GM19452 (cell line): ENCODE data around the gene KCTD21.
"Not testable (repeated sequence)": the region's sequence is repeated elsewhere in the genome, so short reads cannot be mapped to it uniquely, and the experiment has no call there.

Experiments used
- ATAC-seq: cut with Tn5 transposase; IDR thresholded peaks from one replicate; pipeline ENCODE4 v1.9.1; 2021; ENCODE audit not compliant: unreplicated experiment

Gene KCTD21, protein sequence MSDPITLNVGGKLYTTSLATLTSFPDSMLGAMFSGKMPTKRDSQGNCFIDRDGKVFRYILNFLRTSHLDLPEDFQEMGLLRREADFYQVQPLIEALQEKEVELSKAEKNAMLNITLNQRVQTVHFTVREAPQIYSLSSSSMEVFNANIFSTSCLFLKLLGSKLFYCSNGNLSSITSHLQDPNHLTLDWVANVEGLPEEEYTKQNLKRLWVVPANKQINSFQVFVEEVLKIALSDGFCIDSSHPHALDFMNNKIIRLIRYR

DNA sequence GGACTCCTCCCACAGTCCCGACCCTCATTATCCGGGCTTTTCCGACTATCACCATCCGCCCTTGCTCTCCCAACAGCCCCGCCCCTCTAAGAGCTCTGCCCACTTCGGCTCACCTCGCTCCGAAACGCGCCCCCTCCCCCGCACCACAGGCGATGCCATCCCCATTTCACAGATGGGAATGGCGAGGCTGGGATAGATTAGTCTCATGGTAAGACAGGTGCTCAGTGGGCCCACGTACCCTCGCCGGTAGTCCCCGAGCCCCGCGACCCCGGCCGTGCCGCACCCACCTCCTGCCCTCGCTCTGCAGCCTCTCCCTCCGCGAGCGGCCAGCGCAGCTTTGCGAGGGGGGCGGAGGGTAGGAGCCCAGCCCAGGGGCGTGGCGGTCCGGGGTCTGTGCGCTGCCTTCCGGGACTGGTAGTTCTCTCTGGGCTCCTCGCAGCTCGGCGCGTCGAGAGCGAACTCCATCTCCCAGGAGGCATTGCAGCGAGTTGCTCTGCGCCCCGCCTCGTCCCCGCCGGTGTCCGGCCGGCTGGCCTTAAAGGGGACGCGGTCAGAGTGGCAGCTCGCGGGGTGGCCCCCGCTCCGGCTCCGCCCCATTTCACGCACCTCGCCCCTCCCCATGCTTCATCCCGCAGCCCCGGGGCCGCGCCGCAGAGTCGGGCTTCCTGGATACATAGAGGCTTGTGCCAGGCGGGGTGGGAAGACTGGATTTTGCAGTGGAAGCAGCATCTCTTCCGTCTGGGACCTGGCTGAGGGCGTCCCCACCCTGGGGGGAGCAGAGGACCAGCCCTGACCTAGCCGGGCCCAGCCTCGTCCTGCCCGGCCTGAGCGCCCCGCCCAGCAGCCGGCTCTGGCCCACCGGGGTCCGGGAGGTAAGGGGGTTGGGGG, at the start of gene KCTD21, which contains the start of gene USP35:
KCTD21 (minus strand) TSS at position 341 of the 888 bp plus-strand sequence. CDS start 14,072 bp downstream, outside the sequence.
USP35 (plus strand) TSS at position 634 of the 888 bp plus-strand sequence. CDS start 7,327 bp downstream, outside the sequence.
- ATAC-seq, result peak; percentile 94

DNA sequence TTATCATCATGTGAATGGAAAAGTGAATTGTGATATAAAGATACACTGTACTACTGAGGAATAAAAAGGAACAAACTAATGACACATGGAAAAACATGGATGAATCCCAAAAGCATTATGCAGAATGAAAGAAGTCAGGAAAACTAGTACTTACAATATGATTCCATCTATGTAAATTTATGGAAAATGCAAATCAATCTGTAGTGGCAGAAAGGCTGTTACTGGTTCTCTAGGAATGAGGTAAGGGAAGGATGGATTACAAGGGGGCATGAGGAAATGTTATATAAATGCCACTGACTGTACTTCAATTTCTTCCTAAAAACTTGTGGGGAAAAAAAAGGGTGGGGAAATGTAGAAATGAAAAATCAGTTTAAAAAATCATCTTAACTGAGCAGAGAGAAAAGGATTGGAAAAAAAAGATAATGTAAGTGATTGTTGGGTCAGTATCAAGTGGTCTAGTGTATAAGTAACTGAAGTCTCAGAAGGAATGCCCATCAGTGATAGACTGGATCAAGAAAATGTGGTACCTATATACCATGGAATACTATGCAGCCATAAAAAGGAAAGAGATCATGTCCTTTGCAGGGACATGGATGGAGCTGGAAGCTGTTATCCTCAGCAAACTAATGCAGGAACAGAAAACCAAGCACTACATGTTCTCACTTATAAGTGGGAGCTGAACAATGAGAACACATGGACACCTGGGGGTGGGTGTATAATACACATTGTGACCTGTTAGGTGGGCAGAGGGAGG, 49.0 kb upstream of the KCTD21 start:
- no peak for ATAC-seq

DNA sequence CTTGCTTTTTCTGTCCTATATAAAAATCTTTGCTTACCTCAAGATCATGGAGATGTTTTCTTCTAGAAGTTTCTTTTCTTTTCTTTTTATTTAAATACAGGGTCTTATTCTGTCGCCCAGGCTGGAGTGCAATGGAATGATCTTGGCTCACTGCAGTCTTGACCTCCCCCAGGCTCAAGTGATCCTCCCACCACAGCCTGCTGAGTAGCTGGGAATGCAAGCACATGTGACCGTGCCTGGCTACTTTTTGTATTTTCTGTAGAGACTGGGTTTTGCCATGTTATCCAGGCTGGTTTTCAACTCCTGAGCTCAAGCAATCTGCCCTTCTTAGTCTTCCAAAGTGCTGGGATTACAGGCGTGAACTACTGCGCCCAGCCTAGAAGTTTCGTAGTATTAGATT, 45.6 kb upstream of the KCTD21 start:
- ATAC-seq, result no peak

DNA sequence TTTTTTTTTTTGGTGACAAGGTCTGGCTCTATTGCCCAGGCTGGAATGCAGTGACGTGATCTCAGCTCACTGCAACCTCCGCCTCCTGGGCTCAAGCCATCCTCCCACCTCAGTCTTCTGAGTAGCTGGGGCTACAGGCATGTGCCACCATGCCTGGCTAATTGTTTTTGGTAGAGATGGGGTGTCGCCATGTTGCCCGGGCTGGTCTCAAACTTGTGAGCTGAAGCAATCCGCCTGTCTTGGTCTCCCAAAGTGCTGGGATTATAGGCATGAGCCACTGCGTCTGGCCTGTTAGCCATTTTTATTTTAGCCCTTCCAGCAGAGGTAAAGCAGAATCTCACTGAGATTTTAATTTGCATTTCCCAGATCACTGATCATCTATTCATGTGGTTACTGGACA, 44.6 kb upstream of the KCTD21 start:
- not testable (repeated sequence) for ATAC-seq

DNA sequence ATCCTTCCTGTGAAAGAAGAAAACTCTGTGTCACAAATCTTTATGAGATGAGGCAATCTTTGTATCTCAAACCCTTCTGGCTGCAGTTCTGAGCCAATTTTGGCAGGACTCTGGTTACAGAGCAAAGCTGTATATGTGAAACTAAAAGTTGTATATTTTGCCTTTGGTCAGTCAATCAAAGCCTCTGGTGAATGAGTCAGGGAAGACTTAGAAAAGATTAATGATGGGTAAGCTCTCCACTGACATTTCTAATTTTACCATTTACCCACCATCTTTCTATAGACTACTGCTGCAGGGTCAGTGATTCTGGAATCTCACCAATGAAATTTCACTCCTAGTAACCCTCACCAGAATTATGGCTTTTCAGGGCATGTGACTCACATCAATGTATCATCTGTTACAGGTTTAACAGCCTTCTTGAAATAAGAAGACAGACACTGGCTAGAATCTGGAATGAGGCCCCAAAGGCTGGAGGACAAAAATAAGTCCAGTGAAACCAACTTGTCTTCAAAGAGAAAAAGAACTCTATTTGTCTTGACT, 43.6 kb upstream of the KCTD21 start:
- no peak for ATAC-seq

DNA sequence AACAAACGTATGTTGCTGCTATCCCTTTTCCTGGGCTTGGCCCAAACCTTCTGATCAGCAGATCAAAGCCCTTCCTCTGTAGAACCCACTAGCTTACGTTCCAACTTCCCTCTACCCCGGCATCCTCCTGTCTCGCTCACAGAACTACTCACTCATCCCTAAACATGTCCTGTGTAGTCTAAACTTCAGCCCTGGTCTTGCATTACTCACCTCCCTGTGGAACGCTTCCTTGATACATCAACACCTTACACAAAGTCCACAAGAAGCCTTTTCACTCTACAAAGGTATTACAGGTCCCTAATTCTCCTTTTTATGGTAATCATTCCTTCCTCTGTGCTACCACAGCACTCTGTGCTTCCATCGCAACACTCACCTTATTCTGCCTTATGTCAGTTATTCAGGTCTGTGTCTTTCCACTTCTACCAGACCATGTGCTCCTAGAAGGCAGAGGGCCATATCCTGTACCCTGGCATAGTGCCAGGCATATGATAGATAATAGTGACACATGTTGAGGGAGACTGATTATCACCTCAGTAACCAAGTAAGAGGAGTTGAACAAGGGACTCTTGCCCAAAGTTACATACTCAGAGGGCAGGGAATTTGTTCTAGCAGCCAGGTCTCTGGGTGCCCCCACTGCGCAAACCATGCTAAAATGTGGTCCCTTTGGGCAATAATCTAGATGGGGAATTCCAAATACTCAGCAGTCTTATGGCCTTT, 41.9 kb upstream of the KCTD21 start:
- no peak for ATAC-seq

DNA sequence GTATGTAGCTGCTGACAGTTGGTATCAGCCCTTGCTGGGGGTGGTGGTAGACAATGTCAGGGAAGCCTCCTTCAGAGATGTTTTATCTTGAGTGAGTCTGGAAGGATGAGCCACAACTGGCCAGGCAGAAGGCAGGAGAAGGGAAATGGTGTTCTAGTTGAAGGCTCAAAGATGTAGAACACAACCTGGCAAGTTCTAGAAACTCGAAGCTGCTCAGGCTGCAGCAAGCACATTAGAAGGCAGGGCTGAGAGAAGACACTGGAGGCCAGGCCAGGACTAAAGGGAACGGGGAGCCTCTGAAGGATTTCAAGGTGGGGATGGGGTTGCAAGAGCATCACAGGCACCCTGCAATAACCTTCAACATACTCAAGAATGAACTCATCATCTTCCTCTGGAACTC, 40.7 kb upstream of the KCTD21 start:
- no peak for ATAC-seq

DNA sequence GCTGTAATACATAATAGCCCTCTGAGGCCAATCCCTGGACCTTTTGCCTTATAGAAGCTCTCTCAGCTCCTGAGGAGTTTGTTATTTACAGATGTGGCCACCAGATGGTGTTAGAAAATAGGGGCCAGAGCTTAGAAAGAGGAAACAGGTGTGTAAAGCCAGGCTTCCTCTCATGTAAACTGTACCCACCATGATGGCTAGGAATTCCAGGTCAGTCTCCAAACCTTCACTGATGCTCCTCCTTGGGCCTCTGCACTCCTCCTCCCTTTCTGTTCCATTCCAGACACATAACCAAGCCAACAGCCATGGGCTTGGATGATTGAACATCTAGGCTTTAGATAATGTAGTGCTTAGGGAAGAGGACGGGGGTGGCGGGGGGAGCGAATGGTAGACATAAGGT, 40.0 kb upstream of the KCTD21 start:
- ATAC-seq, result peak; percentile 51

DNA sequence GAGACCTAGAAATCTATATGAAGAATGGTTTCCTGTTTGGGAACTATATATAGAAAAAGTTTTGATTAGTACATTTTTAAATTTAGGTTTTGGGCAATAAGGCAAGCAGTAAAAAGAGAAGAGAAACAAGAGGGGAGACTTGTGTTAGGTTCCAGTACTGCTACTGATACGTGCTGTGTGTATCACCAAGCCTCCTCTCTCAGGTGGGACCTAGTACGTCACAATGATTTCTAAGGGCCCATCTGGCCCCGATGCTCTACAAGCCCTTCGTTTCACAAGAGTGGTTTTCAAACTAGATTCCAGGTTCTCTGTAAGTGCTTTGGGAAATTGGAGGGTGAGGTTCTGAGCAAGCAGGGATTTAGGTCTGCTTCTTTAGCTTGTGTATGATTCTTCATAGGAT, 39.5 kb upstream of the KCTD21 start:
- ATAC-seq, result no peak

DNA sequence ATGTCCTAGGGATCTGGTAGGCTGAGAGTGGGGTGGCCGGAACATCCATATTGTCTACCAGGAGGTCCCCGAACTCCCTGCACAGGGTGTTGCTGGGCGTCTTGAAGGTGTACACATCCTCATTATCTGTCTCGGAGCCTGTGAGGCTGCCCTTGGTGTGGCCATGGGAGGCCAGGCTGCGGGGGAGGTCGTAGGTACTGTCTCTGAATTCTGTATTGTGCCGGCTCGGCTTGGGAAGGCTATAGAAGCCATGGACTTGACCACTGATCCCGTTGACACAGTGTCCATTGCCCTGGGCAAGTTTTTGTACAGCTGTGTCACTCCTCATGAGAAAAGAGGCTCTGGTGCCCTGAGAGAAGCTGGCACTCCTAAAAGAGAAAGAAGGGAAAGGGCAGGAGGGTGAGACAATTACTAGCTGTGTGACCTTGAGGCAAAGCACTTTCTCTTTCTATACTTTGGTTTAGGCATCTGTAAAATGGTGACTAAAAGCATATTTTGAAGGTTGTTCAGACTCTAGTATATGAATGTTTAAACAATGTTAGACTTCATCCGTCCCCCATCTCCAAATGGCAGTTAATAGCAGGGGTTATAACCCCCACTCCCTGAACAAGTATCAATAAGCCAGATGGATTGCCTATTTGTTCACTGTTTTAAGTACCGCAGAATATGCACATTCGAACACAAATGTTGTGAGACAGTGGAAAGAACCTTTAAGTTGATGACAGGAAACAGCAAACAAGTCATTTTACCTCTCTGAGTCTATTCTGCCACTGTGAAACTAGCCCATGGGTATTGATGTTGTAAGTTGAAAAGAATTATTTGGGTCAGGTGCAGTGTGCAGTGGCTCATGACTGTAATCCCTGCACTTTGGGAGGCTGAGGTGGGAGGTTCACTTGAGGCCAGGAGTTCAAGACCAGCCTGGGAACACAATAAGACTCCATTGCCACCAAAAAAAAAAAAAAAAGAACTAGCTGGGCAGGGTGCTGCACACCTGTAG, 38.6 kb upstream of the KCTD21 start:
- no peak for ATAC-seq

DNA sequence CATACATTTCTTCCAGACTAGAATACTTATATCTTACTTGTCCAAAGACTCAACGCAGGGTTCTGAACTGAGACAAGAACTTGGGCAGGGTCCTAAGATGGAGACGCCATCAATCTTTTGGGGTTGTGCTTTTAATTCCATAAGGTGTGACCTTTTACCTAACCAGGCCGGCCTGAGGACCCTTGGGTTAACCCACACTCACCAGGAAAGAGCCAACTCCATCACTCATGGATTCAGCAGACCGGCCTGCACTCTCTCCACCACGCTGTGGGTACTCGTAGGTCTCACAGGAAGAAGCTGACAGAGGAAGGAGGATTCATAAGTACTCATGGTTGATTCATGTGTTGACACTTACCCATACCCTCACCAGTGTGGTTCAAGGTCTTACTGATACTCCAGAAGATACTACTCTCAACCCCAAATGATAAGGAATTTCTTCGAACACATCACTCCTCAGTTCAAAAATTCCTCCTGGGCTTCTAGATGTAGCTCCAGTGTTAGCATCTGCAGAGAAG, 36.5 kb upstream of the KCTD21 start:
- ATAC-seq, result no peak

DNA sequence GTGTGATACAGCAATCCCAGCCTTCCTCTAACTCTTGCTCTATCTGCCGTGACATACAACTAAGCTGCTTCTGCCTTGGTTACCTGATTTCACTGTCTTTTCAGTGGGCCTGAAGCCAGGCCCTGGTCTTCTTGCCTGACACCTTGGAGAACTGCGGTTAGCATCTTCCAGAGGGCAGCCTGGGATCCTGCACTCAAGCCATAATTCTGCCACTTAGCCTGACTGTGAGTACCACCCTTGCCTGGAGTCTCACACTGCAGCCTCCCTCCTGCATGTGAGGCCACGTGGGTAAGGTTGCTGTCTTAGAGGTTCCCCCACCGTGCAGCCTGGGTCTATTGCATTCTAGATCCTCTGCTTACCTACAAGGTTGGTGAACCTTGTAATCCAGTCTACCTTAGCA, 36.1 kb upstream of the KCTD21 start:
- no peak for ATAC-seq

DNA sequence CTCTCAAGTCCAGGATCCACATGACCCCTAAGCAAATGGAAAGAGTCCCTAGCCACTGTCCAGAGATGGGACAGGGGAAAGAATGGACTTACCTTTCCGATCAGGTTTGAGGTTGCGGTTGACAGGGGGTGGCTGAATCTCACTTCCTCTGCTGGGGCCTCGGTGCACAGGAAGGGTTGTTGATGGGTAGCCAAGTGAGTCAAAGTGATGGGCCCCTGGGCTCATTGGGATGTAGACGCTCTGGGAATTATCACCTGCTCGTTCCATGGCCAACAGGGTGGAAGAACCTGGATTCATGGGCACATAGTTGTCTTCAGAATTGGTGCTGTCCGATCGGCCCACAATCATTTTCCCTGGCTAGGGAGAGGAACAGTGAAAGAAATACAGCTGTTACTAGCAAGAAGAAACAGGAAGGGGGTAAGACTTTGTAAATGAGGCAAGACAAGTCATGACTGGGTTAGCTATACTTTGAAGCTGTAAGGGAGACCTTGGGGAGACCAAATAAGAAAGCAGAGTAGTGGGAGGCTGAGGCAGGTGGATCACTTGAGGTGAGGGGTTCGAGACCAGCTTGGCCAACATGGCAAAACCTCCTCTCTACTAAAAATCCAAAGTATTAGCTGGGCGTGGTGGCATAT, 35.0 kb upstream of the KCTD21 start:
- peak; percentile 83 for ATAC-seq

DNA sequence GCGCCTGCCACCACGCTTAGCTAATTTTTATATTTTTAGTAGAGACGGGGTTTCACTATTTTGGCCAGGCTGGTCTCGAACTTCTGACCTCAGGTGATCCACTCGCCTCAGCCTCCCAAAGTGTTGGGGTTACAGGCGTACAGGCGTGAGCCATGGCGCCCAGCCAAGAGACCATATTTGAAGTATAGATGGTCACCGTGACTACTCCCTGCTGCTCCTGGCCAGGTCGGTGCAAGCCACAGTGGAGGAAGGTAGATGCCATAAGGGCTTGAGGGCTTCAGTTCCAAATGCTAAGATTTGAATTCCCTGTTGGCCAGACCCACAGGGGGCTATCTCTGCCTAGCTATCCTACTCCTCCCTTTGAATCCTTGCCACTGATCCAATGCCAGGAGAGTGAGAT, 34.3 kb upstream of the KCTD21 start:
- not testable (repeated sequence) for ATAC-seq

DNA sequence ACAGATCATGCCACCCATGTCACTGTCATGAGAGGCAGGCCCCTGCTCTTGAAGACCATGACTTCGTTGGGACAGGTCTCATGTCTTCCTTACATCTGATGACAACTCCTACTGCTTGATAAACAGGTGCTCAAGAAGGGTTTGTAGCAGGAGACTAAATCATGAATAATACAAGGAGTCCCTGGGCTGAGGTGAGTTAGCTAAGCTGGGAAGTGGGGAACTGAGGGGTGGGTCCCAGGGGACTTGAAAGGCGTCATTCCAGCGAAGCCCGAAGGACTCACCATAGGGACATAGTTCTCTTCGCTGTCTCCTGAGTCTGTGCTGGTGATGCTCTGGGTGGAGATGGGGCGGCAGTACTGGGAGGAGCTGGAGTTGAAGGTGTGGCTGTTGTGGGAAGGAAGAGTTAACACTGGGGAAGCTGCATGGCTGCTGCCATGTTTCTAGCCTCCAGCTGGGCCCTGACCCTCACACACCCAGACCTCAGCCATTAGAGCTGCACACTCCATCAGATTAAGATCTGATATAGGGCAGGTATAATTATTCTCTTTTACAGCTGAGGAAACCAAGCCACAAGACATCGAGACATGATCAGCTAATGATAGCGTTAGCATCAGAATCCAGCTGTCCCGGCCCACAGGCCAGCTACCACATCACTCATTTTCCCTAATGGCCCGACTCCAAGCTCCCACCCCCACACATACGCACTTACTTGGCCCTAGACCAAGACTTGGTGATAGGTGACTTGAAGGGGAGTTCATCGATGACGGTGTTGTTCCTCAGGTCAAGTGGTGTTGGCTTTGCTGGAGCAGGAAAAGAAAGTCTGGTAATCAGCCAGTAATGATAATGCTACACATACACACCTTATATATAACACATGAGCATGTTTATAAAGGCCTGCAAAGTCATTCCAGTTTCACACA, 33.2 kb upstream of the KCTD21 start:
- no peak for ATAC-seq

DNA sequence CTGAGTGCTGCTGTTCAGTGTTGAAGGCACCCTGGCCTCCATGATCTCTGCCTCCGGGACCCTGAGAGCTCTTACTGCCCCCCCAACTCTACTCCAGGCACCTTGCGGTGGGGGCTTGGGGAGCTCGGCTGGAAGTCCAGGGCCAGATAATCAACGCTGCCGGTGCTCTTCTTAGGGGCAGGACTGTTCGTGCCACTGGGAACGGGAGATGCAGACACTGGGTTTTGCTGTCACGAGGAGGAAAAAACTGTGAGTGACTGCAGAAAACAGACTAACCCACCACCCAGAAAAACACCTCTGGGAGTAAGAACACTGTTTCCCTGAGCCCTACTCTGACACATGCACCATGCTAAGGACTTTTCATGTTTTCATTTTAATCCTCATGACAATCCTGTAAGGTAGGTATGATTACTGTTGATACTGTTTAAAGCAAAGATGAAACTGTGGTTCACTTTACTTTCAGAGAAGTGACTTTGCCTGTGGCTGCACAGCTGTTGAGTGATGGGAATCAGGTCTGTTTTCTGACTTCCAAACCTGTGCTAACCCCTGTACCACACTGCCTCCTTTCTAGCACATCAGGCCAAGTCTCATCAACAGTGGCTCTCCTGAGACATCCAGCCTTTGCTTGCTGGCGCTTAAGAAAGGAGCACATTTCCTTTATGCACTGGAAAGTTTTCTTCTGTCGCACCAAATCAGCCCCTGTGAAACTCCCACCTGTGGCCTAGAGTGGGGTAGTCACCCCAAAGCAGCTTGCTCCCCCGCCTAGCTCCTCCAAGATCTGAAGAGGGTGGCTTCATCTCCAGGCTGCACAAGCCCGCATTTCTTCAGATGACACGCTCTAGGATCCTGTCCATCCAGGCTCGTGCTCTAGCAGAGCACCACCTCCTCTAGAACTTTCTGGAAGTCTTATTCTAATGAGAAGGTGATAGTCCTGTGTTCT, 32.1 kb upstream of the KCTD21 start:
- no peak for ATAC-seq
